GM23338 (cell line): ENCODE measurements around the gene LRP1B.

Experiments
- CREB1 ChIP-seq: fragments of 250-450 bp; sonication (Bioruptor Pico); IDR thresholded peaks from 2 replicates; pipeline ENCODE4 v1.5.0; 2020; ENCODE audit warnings: low read depth, mild to moderate bottlenecking, moderate library complexity
- CTCF ChIP-seq, 2 experiments: fragments of 200-600 bp in 1 of 2; sonication (generic) in 1 of 2; conservative IDR thresholded peaks; 2 replicates each; pipeline versions ENCODE4 v1.5.1 to v1.6.1; 2016 to 2017; ENCODE audit warnings: antibody characterized with exemption in 2 of 2, low read depth in 2 of 2, mild to moderate bottlenecking in 2 of 2, moderate library complexity in 1 of 2
- EZH2 ChIP-seq: fragments of 200-600 bp; sonication (generic); IDR thresholded peaks from one replicate; pipeline ENCODE4 v1.8.0; 2017; ENCODE audit warnings: antibody characterized with exemption, mild to moderate bottlenecking, low read depth; ENCODE audit not compliant: unreplicated experiment
- EZH2phosphoT487 ChIP-seq: fragments of 200-600 bp; sonication (generic); IDR thresholded peaks from one replicate; pipeline ENCODE4 v1.8.1; 2018; ENCODE audit warnings: antibody characterized with exemption; ENCODE audit not compliant: unreplicated experiment
- JUNB ChIP-seq: IDR thresholded peaks from one replicate; pipeline ENCODE4 v1.6.1; 2016; ENCODE audit warnings: antibody characterized with exemption; ENCODE audit not compliant: unreplicated experiment
- NANOG ChIP-seq: IDR thresholded peaks from 2 replicates; pipeline ENCODE4 v1.6.1; 2016; ENCODE audit warnings: antibody characterized with exemption, borderline replicate concordance
- POLR2AphosphoS5 ChIP-seq: IDR thresholded peaks from 2 replicates; pipeline ENCODE4 v1.6.1; 2016; ENCODE audit warnings: antibody characterized with exemption, low read depth
- STAT1 ChIP-seq: IDR thresholded peaks from one replicate; pipeline ENCODE4 v1.6.1; 2016; ENCODE audit warnings: antibody characterized with exemption; ENCODE audit not compliant: unreplicated experiment
- ZNF114 ChIP-seq: fragments of 250-450 bp; sonication (Bioruptor Pico); IDR thresholded peaks from 2 replicates; pipeline ENCODE4 v1.5.0; 2020; ENCODE audit warnings: mild to moderate bottlenecking, moderate library complexity
- TF ChIP-seq, protein P1 (sequence below): IDR thresholded peaks from one replicate; pipeline ENCODE4 v1.6.1; 2018; ENCODE audit warnings: antibody characterized with exemption; ENCODE audit not compliant: unreplicated experiment

- TF ChIP-seq CTCF (conservative IDR thresholded peaks at IDR 0.05; ENCODE audit: low read depth in 2 of 2) (no peak), POLR2AphosphoS5 (no peak), CREB1 (CRISPR knock-in tag) (no peak), EZH2phosphoT487 (no peak), STAT1 (no peak), EZH2 (no peak), ZNF114 (no peak), NANOG (peak; percentile 5; the same call in 1 of the 2 replicates), JUNB (no peak)
- TF ChIP-seq, protein P1, sequence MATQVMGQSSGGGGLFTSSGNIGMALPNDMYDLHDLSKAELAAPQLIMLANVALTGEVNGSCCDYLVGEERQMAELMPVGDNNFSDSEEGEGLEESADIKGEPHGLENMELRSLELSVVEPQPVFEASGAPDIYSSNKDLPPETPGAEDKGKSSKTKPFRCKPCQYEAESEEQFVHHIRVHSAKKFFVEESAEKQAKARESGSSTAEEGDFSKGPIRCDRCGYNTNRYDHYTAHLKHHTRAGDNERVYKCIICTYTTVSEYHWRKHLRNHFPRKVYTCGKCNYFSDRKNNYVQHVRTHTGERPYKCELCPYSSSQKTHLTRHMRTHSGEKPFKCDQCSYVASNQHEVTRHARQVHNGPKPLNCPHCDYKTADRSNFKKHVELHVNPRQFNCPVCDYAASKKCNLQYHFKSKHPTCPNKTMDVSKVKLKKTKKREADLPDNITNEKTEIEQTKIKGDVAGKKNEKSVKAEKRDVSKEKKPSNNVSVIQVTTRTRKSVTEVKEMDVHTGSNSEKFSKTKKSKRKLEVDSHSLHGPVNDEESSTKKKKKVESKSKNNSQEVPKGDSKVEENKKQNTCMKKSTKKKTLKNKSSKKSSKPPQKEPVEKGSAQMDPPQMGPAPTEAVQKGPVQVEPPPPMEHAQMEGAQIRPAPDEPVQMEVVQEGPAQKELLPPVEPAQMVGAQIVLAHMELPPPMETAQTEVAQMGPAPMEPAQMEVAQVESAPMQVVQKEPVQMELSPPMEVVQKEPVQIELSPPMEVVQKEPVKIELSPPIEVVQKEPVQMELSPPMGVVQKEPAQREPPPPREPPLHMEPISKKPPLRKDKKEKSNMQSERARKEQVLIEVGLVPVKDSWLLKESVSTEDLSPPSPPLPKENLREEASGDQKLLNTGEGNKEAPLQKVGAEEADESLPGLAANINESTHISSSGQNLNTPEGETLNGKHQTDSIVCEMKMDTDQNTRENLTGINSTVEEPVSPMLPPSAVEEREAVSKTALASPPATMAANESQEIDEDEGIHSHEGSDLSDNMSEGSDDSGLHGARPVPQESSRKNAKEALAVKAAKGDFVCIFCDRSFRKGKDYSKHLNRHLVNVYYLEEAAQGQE = no peak
These were observed 1017.5 kb downstream of the LRP1B start for GRCh38 chr2:141113301-141113700.
